GM23338 (cell line): ENCODE results near the gene MLLT10. TPM values are rescaled to one million over a fixed set of nuclear protein-coding genes. Genes with fewer than 3 reads are reported as not detected.

Experiments used
- ATAC-seq: fragments of 200-7000 bp; cut with Tn5 transposase; 3 replicates; pipeline ENCODE4 v1.9.1; 2020
- DNase-seq: peaks from one replicate; pipeline ENCODE4 v3.0.0-alpha.2; 2015; ENCODE audit warnings: low spot score
- H2AFZ ChIP-seq: fragments of 200-600 bp; sonication (generic); 2 replicates; pipeline ENCODE4 v1.8.0; 2016; ENCODE audit warnings: antibody characterized with exemption, mild to moderate bottlenecking, moderate library complexity
- H3F3A ChIP-seq: fragments of 200-600 bp; sonication (generic); replicated peaks from 2 replicates; pipeline ENCODE4 v1.8.0; 2017; ENCODE audit warnings: antibody characterized with exemption, mixed run types, low read depth
- H3K27ac ChIP-seq: fragments of 200-600 bp; sonication (generic); 2 replicates; pipeline ENCODE4 v1.6.1; 2016; ENCODE audit warnings: low read depth
- H3K27me3 ChIP-seq: fragments of 200-600 bp; sonication (generic); 2 replicates; pipeline ENCODE4 v1.8.0; 2016; ENCODE audit warnings: mild to moderate bottlenecking, mixed run types, moderate library complexity; ENCODE audit not compliant: insufficient read depth
- H3K36me3 ChIP-seq: fragments of 200-600 bp; sonication (generic); 2 replicates; pipeline ENCODE4 v1.8.0; 2016; ENCODE audit warnings: mild to moderate bottlenecking; ENCODE audit not compliant: insufficient read depth
- H3K4me1 ChIP-seq: fragments of 200-600 bp; sonication (generic); 2 replicates; pipeline ENCODE4 v1.8.0; 2016; ENCODE audit warnings: mild to moderate bottlenecking, moderate library complexity; ENCODE audit not compliant: insufficient read depth
- H3K4me2 ChIP-seq: fragments of 200-600 bp; sonication (generic); 2 replicates; pipeline ENCODE4 v1.7.1; 2017; ENCODE audit warnings: mixed run types
- H3K4me3 ChIP-seq: fragments of 200-600 bp; sonication (generic); 2 replicates; pipeline ENCODE4 v1.6.1; 2016; ENCODE audit warnings: mixed run types
- H3K79me2 ChIP-seq: fragments of 200-600 bp; sonication (generic); replicated peaks from 2 replicates; pipeline ENCODE4 v1.8.0; 2017; ENCODE audit warnings: mild to moderate bottlenecking; ENCODE audit not compliant: insufficient read depth
- H3K9me2 ChIP-seq: fragments of 200-600 bp; sonication (generic); 2 replicates; pipeline ENCODE4 v1.8.0; 2017; ENCODE audit not compliant: insufficient read depth
- H4K20me1 ChIP-seq: fragments of 200-600 bp; sonication (generic); replicated peaks from 2 replicates; pipeline ENCODE4 v1.8.0; 2017; ENCODE audit warnings: mild to moderate bottlenecking; ENCODE audit not compliant: insufficient read depth
- H3K27ac Mint-ChIP-seq: 2 replicates; pipeline ENCODE4 v1.8.0; 2020; ENCODE audit warnings: inconsistent platforms, mild to moderate bottlenecking, moderate library complexity, mixed read lengths
- H3K27me3 Mint-ChIP-seq: 3 replicates; pipeline ENCODE4 v1.8.0; 2022; ENCODE audit warnings: low read depth, mild to moderate bottlenecking, moderate library complexity, mixed read lengths, inconsistent platforms; ENCODE audit not compliant: insufficient read depth, poor library complexity
- H3K36me3 Mint-ChIP-seq: 3 replicates; pipeline ENCODE4 v1.8.0; 2021; ENCODE audit warnings: low read depth, mild to moderate bottlenecking, inconsistent platforms, moderate library complexity, mixed read lengths
- H3K4me1 Mint-ChIP-seq: 3 replicates; pipeline ENCODE4 v1.8.0; 2020; ENCODE audit warnings: mild to moderate bottlenecking, inconsistent platforms, mixed read lengths
- H3K4me3 Mint-ChIP-seq: 3 replicates; pipeline ENCODE4 v1.8.0; 2021; ENCODE audit warnings: moderate library complexity, mild to moderate bottlenecking, inconsistent platforms, mixed read lengths
- H3K9me3 Mint-ChIP-seq: 3 replicates; pipeline ENCODE4 v1.8.0; 2020; ENCODE audit warnings: moderate library complexity, mild to moderate bottlenecking, inconsistent platforms, mixed read lengths
- CREB1 ChIP-seq: fragments of 250-450 bp; sonication (Bioruptor Pico); IDR thresholded peaks from 2 replicates; pipeline ENCODE4 v1.5.0; 2020; ENCODE audit warnings: low read depth, mild to moderate bottlenecking, moderate library complexity
- ETS1 ChIP-seq: IDR thresholded peaks from 2 replicates; pipeline ENCODE4 v1.6.1; 2016; ENCODE audit warnings: antibody characterized with exemption
- EZH2 ChIP-seq: fragments of 200-600 bp; sonication (generic); IDR thresholded peaks from one replicate; pipeline ENCODE4 v1.8.0; 2017; ENCODE audit warnings: antibody characterized with exemption, mild to moderate bottlenecking, low read depth; ENCODE audit not compliant: unreplicated experiment
- EZH2phosphoT487 ChIP-seq: fragments of 200-600 bp; sonication (generic); IDR thresholded peaks from one replicate; pipeline ENCODE4 v1.8.1; 2018; ENCODE audit warnings: antibody characterized with exemption; ENCODE audit not compliant: unreplicated experiment
- JUNB ChIP-seq: IDR thresholded peaks from one replicate; pipeline ENCODE4 v1.6.1; 2016; ENCODE audit warnings: antibody characterized with exemption; ENCODE audit not compliant: unreplicated experiment
- NANOG ChIP-seq: IDR thresholded peaks from 2 replicates; pipeline ENCODE4 v1.6.1; 2016; ENCODE audit warnings: antibody characterized with exemption, borderline replicate concordance
- POLR2AphosphoS5 ChIP-seq: IDR thresholded peaks from 2 replicates; pipeline ENCODE4 v1.6.1; 2016; ENCODE audit warnings: antibody characterized with exemption, low read depth
- REST ChIP-seq: IDR thresholded peaks from one replicate; pipeline ENCODE4 v1.6.1; 2018; ENCODE audit warnings: antibody characterized with exemption; ENCODE audit not compliant: unreplicated experiment
- STAT1 ChIP-seq: IDR thresholded peaks from one replicate; pipeline ENCODE4 v1.6.1; 2016; ENCODE audit warnings: antibody characterized with exemption; ENCODE audit not compliant: unreplicated experiment
- ZNF114 ChIP-seq: fragments of 250-450 bp; sonication (Bioruptor Pico); IDR thresholded peaks from 2 replicates; pipeline ENCODE4 v1.5.0; 2020; ENCODE audit warnings: mild to moderate bottlenecking, moderate library complexity
- ZNF331 ChIP-seq: fragments of 250-450 bp; sonication (Bioruptor Pico); IDR thresholded peaks from 2 replicates; pipeline ENCODE4 v1.5.0; 2020; ENCODE audit warnings: low read depth, mild to moderate bottlenecking, moderate library complexity
- polyA plus RNA-seq: library from polyadenylated mRNA; unstranded; fragments of >200 nt; fragmentation: Nextera tagmentation; extraction: Ambion mirVana; gene quantifications from 2 replicates; pipeline ENCODE4 v1.2.1, GENCODE V29; 2016
- total RNA-seq: library from RNA; depleted of rRNA; stranded (reverse); fragments of >200 nt; shearing (Covaris generic); gene quantifications from 2 replicates; pipeline ENCODE4 v1.2.3, GENCODE V29; 2014
- TF ChIP-seq, protein P1 (sequence below): fragments of 250-450 bp; sonication (Bioruptor Pico); IDR thresholded peaks from 2 replicates; pipeline ENCODE4 v1.5.0; 2020; ENCODE audit warnings: mild to moderate bottlenecking, moderate library complexity
- TF ChIP-seq, protein P2 (sequence below), 2 experiments: fragments of 200-600 bp in 1 of 2; sonication (generic) in 1 of 2; conservative IDR thresholded peaks; 2 replicates each; pipeline versions ENCODE4 v1.5.1 to v1.6.1; 2016 to 2017; ENCODE audit warnings: antibody characterized with exemption in 2 of 2, low read depth in 2 of 2, mild to moderate bottlenecking in 2 of 2, moderate library complexity in 1 of 2

MLLT10 gene
- total and polyA plus RNA-seq, 2 experiments from 2014 or later, result 28.8 to 55.4 TPM

DNA sequence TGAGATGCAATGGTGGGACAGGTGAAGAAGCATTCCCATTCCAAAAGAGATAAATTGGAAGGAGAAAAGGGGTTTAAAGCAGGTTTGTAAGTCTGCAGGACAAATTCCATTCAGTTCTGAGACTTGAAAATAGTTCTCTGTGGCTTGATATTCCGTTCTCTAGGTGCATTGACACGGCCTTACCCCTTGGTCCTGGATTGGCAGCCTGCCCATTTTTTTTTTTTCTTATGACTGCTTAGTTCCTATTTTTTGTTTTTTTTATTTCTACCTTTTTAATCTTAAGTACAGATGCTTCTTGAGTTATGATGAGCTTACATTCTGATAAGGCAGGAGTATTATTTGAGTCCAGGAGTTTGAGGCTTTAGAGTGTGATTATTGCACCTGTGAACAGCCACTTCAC is 70.6 kb downstream of the MLLT10 start:
- no peaks in the 10 kb centered on the region for H3K4me1 ChIP-seq
- H4K20me1 ChIP-seq, result 0 out of 2 replicates have a peak, but pooled peaks cover 5% of the 10 kb centered on the region
- no peak for ATAC-seq
- Mint-ChIP-seq H3K36me3 (peaks cover 44% of the 10 kb centered on the region), H3K27me3 (no peaks in the 10 kb centered on the region), H3K4me1 (peaks cover 4% of the 10 kb centered on the region; the same call in 2 of the 3 replicates), H3K4me3 (no peak overlapping the region), H3K9me3 (peaks cover 13% of the 10 kb centered on the region), H3K27ac (no peak overlapping the region)
- H3K27me3 ChIP-seq, result no peaks in the 10 kb centered on the region
- 0 out of 2 replicates have a peak, but pooled peaks cover 4% of the 10 kb centered on the region for H3F3A ChIP-seq
- no peaks in the 10 kb centered on the region for H3K9me2 ChIP-seq
- peaks cover 90% of the 10 kb centered on the region for H3K79me2 ChIP-seq
- H2AFZ ChIP-seq, result no peak overlapping the region
- no peak overlapping the region; the same call in 1 of the 2 replicates for H3K27ac ChIP-seq
- TF ChIP-seq NANOG (no peak), ZNF114 (CRISPR knock-in tag) (no peak), JUNB (no peak), ZNF331 (CRISPR knock-in tag) (no peak), EZH2 (no peak), POLR2AphosphoS5 (no peak), ETS1 (no peak), EZH2phosphoT487 (no peak), CREB1 (CRISPR knock-in tag) (no peak), STAT1 (no peak), REST (no peak)
- TF ChIP-seq, protein P1, sequence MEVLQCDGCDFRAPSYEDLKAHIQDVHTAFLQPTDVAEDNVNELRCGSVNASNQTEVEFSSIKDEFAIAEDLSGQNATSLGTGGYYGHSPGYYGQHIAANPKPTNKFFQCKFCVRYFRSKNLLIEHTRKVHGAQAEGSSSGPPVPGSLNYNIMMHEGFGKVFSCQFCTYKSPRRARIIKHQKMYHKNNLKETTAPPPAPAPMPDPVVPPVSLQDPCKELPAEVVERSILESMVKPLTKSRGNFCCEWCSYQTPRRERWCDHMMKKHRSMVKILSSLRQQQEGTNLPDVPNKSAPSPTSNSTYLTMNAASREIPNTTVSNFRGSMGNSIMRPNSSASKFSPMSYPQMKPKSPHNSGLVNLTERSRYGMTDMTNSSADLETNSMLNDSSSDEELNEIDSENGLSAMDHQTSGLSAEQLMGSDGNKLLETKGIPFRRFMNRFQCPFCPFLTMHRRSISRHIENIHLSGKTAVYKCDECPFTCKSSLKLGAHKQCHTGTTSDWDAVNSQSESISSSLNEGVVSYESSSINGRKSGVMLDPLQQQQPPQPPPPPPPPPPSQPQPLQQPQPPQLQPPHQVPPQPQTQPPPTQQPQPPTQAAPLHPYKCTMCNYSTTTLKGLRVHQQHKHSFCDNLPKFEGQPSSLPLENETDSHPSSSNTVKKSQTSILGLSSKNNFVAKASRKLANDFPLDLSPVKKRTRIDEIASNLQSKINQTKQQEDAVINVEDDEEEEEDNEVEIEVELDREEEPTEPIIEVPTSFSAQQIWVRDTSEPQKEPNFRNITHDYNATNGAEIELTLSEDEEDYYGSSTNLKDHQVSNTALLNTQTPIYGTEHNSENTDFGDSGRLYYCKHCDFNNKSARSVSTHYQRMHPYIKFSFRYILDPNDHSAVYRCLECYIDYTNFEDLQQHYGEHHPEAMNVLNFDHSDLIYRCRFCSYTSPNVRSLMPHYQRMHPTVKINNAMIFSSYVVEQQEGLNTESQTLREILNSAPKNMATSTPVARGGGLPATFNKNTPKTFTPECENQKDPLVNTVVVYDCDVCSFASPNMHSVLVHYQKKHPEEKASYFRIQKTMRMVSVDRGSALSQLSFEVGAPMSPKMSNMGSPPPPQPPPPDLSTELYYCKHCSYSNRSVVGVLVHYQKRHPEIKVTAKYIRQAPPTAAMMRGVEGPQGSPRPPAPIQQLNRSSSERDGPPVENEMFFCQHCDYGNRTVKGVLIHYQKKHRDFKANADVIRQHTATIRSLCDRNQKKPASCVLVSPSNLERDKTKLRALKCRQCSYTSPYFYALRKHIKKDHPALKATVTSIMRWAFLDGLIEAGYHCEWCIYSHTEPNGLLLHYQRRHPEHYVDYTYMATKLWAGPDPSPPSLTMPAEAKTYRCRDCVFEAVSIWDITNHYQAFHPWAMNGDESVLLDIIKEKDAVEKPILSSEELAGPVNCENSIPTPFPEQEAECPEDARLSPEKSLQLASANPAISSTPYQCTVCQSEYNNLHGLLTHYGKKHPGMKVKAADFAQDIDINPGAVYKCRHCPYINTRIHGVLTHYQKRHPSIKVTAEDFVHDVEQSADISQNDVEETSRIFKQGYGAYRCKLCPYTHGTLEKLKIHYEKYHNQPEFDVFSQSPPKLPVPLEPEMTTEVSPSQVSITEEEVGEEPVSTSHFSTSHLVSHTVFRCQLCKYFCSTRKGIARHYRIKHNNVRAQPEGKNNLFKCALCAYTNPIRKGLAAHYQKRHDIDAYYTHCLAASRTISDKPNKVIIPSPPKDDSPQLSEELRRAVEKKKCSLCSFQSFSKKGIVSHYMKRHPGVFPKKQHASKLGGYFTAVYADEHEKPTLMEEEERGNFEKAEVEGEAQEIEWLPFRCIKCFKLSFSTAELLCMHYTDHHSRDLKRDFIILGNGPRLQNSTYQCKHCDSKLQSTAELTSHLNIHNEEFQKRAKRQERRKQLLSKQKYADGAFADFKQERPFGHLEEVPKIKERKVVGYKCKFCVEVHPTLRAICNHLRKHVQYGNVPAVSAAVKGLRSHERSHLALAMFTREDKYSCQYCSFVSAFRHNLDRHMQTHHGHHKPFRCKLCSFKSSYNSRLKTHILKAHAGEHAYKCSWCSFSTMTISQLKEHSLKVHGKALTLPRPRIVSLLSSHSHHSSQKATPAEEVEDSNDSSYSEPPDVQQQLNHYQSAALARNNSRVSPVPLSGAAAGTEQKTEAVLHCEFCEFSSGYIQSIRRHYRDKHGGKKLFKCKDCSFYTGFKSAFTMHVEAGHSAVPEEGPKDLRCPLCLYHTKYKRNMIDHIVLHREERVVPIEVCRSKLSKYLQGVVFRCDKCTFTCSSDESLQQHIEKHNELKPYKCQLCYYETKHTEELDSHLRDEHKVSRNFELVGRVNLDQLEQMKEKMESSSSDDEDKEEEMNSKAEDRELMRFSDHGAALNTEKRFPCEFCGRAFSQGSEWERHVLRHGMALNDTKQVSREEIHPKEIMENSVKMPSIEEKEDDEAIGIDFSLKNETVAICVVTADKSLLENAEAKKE (CRISPR knock-in tag), result no peak
- TF ChIP-seq, protein P2, sequence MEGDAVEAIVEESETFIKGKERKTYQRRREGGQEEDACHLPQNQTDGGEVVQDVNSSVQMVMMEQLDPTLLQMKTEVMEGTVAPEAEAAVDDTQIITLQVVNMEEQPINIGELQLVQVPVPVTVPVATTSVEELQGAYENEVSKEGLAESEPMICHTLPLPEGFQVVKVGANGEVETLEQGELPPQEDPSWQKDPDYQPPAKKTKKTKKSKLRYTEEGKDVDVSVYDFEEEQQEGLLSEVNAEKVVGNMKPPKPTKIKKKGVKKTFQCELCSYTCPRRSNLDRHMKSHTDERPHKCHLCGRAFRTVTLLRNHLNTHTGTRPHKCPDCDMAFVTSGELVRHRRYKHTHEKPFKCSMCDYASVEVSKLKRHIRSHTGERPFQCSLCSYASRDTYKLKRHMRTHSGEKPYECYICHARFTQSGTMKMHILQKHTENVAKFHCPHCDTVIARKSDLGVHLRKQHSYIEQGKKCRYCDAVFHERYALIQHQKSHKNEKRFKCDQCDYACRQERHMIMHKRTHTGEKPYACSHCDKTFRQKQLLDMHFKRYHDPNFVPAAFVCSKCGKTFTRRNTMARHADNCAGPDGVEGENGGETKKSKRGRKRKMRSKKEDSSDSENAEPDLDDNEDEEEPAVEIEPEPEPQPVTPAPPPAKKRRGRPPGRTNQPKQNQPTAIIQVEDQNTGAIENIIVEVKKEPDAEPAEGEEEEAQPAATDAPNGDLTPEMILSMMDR (conservative IDR thresholded peaks at IDR 0.05; ENCODE audit: low read depth in 2 of 2), result no peak
- H3K36me3 ChIP-seq, result no peaks in the 10 kb centered on the region; the same call in 1 of the 2 replicates
- no peak overlapping the region for H3K4me3 ChIP-seq
- no peak for DNase-seq
- H3K4me2 ChIP-seq, result no peak overlapping the region
